HAP-1 (cell line): ENCODE measurements around the gene NOS1AP.
"Not testable (repeated sequence)": the region's sequence is repeated elsewhere in the genome, so short reads cannot be mapped to it uniquely, and the experiment has no call there.

Experiments used
- DNase-seq, 2 experiments: peaks; one replicate each; pipeline ENCODE4 v3.0.0-alpha.2; 2016 to 2020; ENCODE audit warnings: low spot score in 2 of 2
- H3K27me3 ChIP-seq: fragments of 250-450 bp; sonication (Bioruptor Pico); 2 replicates; pipeline ENCODE4 v1.5.1; 2020; ENCODE audit warnings: low read depth, mild to moderate bottlenecking, moderate library complexity
- H3K36me3 ChIP-seq: fragments of 250-450 bp; sonication (Bioruptor Pico); replicated peaks from 2 replicates; pipeline ENCODE4 v1.5.1; 2020; ENCODE audit warnings: mild to moderate bottlenecking
- H3K4me1 ChIP-seq: fragments of 250-450 bp; sonication (Bioruptor Pico); 2 replicates; pipeline ENCODE4 v1.5.1; 2020; ENCODE audit warnings: mild to moderate bottlenecking
- H3K4me3 ChIP-seq: fragments of 250-450 bp; sonication (Bioruptor Pico); 2 replicates; pipeline ENCODE4 v1.5.1; 2020; ENCODE audit warnings: mild to moderate bottlenecking, moderate library complexity
- H3K9me3 ChIP-seq: fragments of 250-450 bp; sonication (Bioruptor Pico); 2 replicates; pipeline ENCODE4 v1.5.1; 2020; ENCODE audit warnings: mild to moderate bottlenecking, moderate library complexity
- in situ Hi-C: fragments of 300-500 bp; cut with MboI; formaldehyde crosslinking; loops from 3 replicates; pipeline ENCODE4 v1.14.3; 2020; ENCODE audit warnings: low sequenced_read_pairs, inconsistent platforms, mixed read lengths

Gene NOS1AP

DNA sequence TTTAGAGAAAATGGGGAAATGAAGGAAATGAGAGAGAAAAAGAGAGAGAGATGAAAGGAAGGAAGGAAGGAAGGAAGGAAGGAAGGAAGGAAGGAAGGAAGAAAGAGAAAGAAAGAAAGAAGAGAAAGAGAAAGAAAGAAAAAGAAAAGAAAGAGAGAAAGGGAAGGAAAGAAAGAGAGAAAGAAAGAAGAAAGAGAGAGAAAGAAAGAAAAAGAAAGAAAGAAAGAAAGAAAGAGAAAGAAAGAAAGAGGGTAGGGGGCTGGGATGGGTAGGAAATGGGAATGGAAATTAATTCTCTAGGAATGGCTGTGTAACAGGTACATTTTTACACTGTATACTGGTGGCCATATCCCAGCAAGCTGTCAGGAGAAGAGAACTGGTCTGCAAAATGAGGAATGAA is 346.7 kb downstream of the NOS1AP start:
- in situ Hi-C loops = no loop called here
- H3K4me3 ChIP-seq = no peak overlapping the region
- no peaks in the 10 kb centered on the region for H3K9me3 ChIP-seq
- no peaks in the 10 kb centered on the region for H3K4me1 ChIP-seq
- no peaks in the 10 kb centered on the region for H3K36me3 ChIP-seq
- no peak for DNase-seq
- H3K27me3 ChIP-seq = no peaks in the 10 kb centered on the region

DNA sequence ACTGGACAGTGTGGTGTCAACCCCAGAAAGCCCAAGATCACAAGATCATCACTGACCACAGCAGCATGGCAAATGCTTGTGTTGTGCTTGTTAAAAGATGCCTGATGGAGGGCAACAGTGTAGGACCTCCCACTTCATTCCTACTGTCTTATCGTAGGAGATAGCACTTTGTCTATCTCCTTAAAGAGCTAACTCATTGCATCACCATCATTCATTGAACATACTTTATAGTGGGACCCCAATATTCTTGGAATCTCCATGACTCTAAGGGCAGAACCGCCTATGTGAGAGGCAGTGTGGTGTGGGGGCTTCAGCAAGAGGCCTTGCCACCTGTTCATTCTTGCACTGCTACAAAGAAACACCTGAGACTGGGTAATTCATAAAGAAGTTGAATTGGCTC is 347.4 kb downstream of the NOS1AP start:
- Histone ChIP-seq H3K9me3 (no peaks in the 10 kb centered on the region), H3K27me3 (no peaks in the 10 kb centered on the region), H3K4me1 (no peaks in the 10 kb centered on the region), H3K36me3 (no peaks in the 10 kb centered on the region), H3K4me3 (no peak overlapping the region)
- in situ Hi-C loops = no loop called here
- DNase-seq = no peak

DNA sequence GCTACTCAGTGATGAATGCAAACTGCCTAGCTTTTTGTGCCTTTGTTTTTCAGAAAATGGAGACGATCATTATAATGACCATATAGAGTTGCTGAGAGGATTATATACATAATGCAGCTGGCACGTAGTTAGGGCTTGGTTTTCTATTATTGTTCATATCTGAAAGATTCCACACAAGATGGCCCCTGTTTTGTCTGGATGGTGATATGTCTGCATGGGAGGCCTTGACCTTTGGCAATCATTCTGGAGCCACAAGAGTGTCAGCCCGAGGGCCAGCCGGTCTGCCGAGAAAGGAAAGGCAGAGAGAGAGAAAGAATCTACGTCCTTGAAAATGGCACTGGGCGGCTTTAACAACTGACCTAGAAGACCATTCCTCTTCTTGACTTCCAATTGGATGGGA is 348.2 kb downstream of the NOS1AP start:
- Histone ChIP-seq H3K4me1 (no peaks in the 10 kb centered on the region), H3K27me3 (no peaks in the 10 kb centered on the region), H3K36me3 (no peaks in the 10 kb centered on the region), H3K9me3 (no peaks in the 10 kb centered on the region), H3K4me3 (no peak overlapping the region)
- in situ Hi-C loops = no loop called here
- no peak for DNase-seq

DNA sequence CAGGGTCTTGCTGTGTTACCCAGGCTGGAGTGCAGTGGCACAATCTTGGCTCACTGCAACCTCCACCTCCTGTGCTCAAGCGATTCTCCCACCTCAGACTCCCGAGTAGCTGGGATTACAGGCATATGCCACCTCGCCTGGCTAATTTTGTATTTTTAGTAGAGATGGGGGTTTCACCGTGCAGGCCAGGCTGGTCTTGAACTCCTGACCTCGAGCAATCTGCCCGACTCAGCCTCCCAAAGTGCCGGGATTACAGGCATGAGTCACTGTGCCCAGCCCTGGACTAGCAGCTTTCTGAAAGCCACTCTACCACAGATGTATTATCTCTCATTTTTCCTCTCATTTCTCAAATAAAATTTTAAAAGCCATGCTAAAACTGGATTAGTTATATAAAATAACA is 349.1 kb downstream of the NOS1AP start:
- H3K9me3 ChIP-seq, H3K4me3 ChIP-seq, DNase-seq, H3K4me1 ChIP-seq, H3K27me3 ChIP-seq, H3K36me3 ChIP-seq, in situ Hi-C loops: not testable (repeated sequence)

DNA sequence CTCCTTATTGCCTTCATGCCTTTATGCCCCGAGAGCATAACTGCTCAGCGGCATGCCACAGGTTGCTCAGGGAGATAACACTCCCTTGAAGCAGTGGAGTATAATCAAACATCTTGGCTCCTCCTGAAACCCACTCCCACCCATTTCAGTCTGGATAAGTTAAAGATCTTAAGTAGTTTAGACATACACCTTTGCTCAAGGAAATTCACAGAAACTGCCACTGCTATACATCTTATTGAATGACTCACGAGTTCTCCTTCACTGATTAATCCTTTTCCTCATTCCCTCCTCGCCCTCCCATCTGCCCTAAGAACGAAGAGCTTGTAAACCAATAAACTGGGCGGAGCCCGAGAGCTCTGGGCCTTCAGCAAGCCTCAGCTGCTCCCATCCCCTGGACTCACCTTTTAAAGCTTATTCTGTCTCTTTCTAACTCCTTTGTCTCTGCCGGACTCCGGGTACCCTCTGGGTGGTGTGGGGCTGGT is 350.0 kb downstream of the NOS1AP start:
- in situ Hi-C loops, H3K27me3 ChIP-seq: not testable (repeated sequence)

More for the DNA sequence above, 350.0 kb downstream of the NOS1AP start:
- H3K4me1 ChIP-seq, H3K36me3 ChIP-seq, H3K9me3 ChIP-seq, DNase-seq, H3K4me3 ChIP-seq: not testable (repeated sequence)
